Neural cell (in vitro differentiated cells): ENCODE measurements around the gene C1orf74.

Experiments
- CTCF ChIP-seq: fragments of 450-650 bp; IDR thresholded peaks from 2 replicates; pipeline ENCODE4 v1.5.1; 2014; ENCODE audit warnings: antibody characterized with exemption, mild to moderate bottlenecking, moderate library complexity; ENCODE audit not compliant: poor library complexity, severe bottlenecking
- EP300 ChIP-seq: fragments of 450-650 bp; conservative IDR thresholded peaks from 2 replicates; pipeline ENCODE4 v1.6.1; 2014; ENCODE audit warnings: antibody characterized with exemption, mild to moderate bottlenecking, moderate library complexity; ENCODE audit not compliant: poor library complexity, severe bottlenecking
- POLR2AphosphoS5 ChIP-seq: IDR thresholded peaks from 2 replicates; pipeline ENCODE4 v1.6.1; 2012
- SMC3 ChIP-seq: fragments of 450-650 bp; conservative IDR thresholded peaks from 2 replicates; pipeline ENCODE4 v1.6.1; 2014; ENCODE audit warnings: antibody characterized with exemption, mild to moderate bottlenecking, moderate library complexity; ENCODE audit not compliant: poor library complexity
- TAF1 ChIP-seq: IDR thresholded peaks from 2 replicates; pipeline ENCODE4 v1.6.1; 2012; ENCODE audit warnings: low read depth

- no peak for TF ChIP-seq CTCF
- no peak for TF ChIP-seq EP300
- TF ChIP-seq TAF1 = no peak
- TF ChIP-seq POLR2AphosphoS5 = no peak
- TF ChIP-seq SMC3 = no peak
Observed at GRCh38 chr1:209789245-209789644, 4.9 kb upstream of the C1orf74 start.
